OCI-LY7 (cell line): Measurements from ENCODE around the gene ASIP.

ENCODE experiments used
- EZH2phosphoT487 ChIP-seq: fragments of 200-600 bp; sonication (generic); IDR thresholded peaks from 2 replicates; pipeline ENCODE4 v1.6.1; 2018; ENCODE audit warnings: low read depth, borderline replicate concordance, mild to moderate bottlenecking, mixed run types, antibody characterized with exemption, low read length, moderate library complexity, mixed read lengths
- TF ChIP-seq, protein P1 (sequence below): fragments of 200-600 bp; sonication (generic); conservative IDR thresholded peaks from 2 replicates; pipeline ENCODE4 v1.5.1; 2014; ENCODE audit warnings: mild to moderate bottlenecking, antibody characterized with exemption, low read length, moderate library complexity, mixed read lengths

DNA sequence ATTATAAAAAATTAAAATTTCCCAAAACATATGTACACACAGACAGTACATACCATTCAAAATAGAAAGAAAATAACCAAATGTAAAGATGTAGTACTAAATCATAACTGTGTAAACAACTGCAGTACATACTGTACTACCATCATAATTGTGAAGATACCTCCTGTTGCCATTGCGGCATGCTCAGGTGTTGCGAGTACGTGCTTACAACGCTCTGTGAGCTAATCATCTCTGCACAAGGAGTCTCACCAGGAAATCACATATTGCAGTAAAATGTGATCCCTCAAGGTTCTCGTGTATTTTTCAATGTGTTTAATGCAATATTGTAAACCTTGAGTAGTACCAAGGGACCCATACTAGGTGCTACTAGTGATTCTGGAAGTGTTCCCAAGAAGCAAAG is 22.9 kb downstream of the ASIP start:
- TF ChIP-seq, protein P1, sequence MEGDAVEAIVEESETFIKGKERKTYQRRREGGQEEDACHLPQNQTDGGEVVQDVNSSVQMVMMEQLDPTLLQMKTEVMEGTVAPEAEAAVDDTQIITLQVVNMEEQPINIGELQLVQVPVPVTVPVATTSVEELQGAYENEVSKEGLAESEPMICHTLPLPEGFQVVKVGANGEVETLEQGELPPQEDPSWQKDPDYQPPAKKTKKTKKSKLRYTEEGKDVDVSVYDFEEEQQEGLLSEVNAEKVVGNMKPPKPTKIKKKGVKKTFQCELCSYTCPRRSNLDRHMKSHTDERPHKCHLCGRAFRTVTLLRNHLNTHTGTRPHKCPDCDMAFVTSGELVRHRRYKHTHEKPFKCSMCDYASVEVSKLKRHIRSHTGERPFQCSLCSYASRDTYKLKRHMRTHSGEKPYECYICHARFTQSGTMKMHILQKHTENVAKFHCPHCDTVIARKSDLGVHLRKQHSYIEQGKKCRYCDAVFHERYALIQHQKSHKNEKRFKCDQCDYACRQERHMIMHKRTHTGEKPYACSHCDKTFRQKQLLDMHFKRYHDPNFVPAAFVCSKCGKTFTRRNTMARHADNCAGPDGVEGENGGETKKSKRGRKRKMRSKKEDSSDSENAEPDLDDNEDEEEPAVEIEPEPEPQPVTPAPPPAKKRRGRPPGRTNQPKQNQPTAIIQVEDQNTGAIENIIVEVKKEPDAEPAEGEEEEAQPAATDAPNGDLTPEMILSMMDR = no peak
- no peak for TF ChIP-seq EZH2phosphoT487
